ENCODE results near the gene GPA33.

The GPA33 gene

GRCh38 chr1:167083871-167084270 lies 6.3 kb downstream of the GPA33 start:
- DNase-seq, result no peak

- peak; percentile 10 for DNase-seq
Observed at GRCh38 chr1:167083066-167083665, 7.0 kb downstream of the GPA33 start.

- DNase-seq, result peak; percentile 13
Observed at GRCh38 chr1:167082511-167083027, 7.6 kb downstream of the GPA33 start.

- peak; percentile 47 for DNase-seq
Observed at GRCh38 chr1:167081594-167082156, 8.5 kb downstream of the GPA33 start.

DNA sequence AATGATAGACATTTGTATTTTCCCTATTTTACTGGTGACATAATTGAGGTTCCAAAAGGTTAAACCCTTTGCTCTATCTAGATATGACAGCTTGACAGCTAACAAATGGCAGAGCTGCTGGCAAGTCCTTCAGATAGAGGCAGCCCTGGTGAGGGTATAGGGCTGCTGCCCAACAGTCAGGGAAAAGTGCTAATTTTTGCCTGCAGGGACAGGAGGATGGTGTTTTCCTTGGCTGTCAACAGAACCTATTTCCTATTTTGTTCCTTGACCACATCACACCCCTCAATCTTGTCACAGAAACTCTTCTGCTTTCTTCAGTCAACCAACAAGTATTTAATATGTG lies 12.3 kb downstream of the GPA33 start:
- no peak for DNase-seq

DNA sequence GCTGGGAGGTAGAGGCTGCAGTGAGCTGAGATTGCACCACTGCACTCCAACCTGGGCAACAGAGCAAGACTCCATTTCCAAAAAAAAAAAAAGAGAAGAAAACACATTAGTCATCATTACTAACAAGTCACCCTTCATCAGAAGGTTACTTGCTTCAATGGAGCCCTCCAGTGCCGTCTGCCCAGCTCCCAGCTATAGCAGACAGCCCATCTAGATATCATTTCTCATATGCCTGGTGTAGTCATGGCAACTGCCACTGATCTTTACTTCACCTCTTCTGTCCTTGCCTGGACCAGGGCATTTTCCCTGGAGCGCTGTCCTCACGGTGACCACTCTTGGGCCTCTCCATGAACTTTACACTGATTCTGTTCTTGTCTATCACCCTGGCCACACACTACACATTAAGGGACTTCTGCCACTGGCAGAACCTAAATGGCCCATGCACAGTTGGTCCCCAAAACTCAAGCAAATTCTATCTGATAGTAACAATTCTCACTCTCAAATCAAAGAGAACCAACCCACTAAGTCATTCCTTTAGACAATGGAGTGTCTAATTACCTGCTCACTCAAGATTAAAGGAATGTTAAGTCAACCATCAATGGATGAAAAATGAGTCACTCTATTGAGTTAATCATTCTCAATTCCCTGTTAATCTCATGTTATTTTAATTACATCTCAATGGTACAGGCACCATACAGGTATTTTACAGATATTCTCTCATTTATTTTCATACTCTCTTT lies 12.9 kb downstream of the GPA33 start:
- no peak for DNase-seq

GRCh38 chr1:167076136-167076710 lies 14.0 kb downstream of the GPA33 start:
- DNase-seq, result no peak

- no peak for DNase-seq
Observed at GRCh38 chr1:167071286-167071685, 18.9 kb downstream of the GPA33 start.

DNA sequence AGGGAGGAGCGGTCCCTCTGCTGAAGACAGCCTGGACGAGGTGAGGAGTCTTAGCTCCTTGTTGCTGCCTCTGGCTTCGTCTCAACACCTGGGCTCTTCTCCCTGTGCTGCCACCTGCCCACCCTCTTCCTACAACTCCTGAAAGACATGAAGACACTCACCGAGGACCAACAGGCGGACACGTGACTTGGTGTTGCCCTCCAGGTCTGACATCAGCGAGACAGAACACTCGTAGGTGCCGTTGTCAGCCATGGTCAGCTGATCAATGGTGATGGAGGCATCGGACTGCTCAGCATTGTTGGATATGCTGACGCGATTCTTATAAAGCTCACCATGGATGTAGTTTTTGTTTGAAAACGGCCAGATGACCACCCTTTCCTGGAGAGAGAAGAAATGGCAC lies 21.4 kb downstream of the GPA33 start:
- DNase-seq, result no peak

GRCh38 chr1:167067904-167068303 lies 22.3 kb downstream of the GPA33 start:
- no peak for DNase-seq

- DNase-seq, result no peak
Observed at GRCh38 chr1:167066333-167067122, 23.6 kb downstream of the GPA33 start.

DNA sequence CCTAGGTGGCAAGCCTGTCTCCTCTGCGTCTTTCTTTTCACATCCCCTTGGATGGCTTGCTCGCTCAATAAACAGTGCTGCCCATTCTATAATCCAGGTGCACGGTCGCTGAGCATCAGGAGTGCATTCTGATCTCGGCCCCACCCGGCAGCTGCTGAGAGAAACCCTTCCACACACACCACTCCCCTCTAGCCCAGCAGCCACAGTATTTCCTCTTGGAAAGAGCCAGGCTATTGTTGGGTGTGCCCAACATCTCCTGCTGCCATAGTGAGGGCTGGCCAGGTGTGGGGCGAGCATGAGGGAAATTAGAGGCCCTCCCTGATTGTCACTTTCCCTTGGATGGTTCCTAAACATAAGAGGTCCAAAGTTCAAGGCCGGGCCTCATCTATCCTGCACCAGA lies 24.7 kb downstream of the GPA33 start:
- no peak for DNase-seq

DNA sequence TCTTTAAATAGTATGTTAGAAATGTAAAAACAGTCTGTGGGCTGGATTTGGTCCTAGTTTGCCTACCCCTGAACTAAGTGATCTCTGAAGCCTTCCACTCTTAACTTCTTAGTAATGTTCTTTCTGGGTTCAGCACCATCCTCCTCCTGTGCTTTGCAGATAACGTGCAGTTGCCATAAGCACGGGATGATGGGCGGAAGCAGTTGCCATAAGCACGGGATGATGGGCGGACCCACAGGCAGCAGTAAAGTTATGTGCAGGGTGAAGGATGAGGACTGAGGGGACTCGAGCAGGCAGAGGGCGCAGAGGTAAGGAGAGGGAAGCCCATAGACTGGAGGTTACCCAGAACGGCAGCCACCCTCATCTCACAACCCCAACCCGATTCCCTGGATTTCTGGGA lies 25.6 kb downstream of the GPA33 start:
- no peak for DNase-seq

- no peak for DNase-seq
Observed at GRCh38 chr1:167061073-167061464, 29.1 kb downstream of the GPA33 start.

GRCh38 chr1:167060141-167061072 lies 29.8 kb downstream of the GPA33 start:
- no peak for DNase-seq

DNA sequence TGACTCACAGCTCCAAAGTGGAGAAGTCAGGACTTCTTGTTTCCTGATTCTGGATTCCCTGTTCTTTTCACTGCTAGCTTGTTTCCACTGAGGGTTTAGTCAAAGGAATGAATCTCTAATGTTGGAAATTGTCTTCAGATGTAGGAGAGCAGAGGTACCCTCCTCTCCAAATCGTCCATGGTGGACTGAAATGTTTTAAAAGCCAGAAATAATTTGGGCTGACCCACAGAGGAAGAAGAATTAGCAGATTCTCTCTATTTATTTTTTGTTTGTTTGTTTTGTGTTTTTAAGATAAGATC lies 30.4 kb downstream of the GPA33 start:
- DNase-seq, result no peak

DNA sequence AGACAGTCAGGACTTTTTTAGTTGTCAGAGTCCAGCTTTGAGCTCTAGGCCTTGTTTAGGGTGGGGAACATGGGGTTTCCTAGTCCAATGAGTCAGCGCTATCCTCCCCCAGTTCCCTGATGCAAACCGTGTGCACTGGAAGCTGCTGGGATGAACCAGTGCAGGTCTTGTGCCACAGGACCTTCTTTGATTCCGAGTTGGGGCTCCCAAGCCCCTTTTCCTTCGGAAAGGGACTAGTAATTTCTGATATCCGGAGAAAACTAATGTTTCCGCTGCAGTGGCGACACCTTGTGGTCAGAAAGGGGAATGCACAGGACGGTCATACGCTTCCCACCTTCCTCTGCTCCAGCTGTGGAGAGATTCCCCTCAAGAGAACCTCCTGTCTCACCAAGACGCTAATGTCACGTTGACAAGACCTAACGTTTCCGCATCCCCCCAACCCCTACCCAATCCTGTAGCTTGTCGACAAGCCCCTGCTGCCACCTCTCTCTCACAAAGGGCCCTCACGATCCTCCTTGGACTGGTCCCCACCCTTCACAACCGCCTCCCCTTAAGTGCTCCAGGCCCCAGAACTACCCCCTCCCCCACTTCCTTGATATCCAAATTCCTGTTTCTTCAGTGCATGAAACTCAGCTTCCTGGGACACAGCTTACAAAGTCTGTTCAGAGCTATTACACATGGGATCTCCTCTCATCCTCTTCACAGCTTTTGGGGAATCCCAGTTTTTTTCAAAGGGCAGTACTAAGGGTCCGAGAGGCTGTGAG lies 30.9 kb downstream of the GPA33 start:
- DNase-seq, result no peak

GRCh38 chr1:167057241-167057688 lies 32.9 kb downstream of the GPA33 start:
- DNase-seq, result peak; percentile 79

GRCh38 chr1:167056529-167057231 lies 33.5 kb downstream of the GPA33 start:
- DNase-seq, result peak; percentile 79

DNA sequence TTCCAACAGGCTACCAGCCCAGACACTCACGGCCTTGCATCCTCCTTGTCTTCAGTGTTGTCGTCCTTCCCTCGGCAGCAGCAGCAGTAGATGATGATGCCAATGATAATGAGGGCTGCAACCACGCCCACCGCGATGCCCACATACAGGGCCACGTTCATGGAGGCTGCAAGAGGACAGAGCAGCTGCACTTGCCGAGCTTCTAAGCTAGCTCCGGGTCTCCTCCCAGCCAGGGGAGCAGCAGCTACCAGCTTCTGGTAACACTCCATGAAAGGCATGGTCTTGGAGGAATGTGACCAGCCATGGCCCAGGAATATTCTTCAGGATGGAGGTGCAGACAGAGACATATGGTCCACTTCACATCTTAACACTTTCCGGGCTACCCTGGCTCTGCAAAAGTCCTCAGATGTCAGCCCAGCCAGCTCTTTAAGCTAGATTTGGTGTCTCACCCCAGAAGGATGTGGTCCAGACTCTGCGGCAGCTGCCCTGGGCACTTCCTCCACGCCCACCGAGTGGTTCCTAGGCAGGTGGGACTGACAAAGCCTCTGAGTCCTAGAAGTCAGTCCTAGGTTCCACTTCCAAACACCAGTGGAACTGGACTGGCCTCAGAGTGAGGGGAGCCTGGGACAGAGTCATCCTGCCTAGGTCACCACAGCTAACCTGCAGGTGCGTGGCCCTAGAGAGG lies 35.1 kb downstream of the GPA33 start:
- no peak for DNase-seq

All from NCI-H524 treated with DMSO at 0.1 percent for 48 hours (cell line).